B cell (primary cell): ENCODE data around the gene ARHGAP22. TPM values are rescaled to one million over a fixed set of nuclear protein-coding genes. Genes with fewer than 3 reads are reported as not detected.

Experiments
- ATAC-seq: fragments of 200-7000 bp; cut with Tn5 transposase; one replicate; pipeline ENCODE4 v1.10.0; 2021; ENCODE audit warnings: low read depth, mild to moderate bottlenecking, moderate number of reproducible peaks, moderate library complexity
- CTCF ChIA-PET: fragments of 350-600 bp; sonication (Branson Sonifier 250); formaldehyde crosslinking; loops from one replicate; lab custom pipeline; 2021; ENCODE audit warnings: antibody characterized with exemption, inconsistent platforms; lab: Charles Lee
- POLR2A ChIA-PET: fragments of 350-600 bp; sonication (Branson Sonifier 250); formaldehyde crosslinking; loops from one replicate; lab custom pipeline; 2021; ENCODE audit warnings: antibody characterized with exemption; lab: Charles Lee
- DNase-seq: peaks from one replicate; pipeline ENCODE4 v3.0.0; 2013
- H2AFZ ChIP-seq: 2 replicates; pipeline ENCODE4 v1.6.1; 2012; ENCODE audit warnings: mild to moderate bottlenecking, low read depth, low read length; ENCODE audit not compliant: insufficient read depth, poor library complexity, severe bottlenecking
- H3K27ac ChIP-seq, 2 donors: 1 replicate in 1 of 2; 2 replicates in 1 of 2; pipeline ENCODE4 v1.5.1; 2012 to 2013; ENCODE audit warnings: low read length in 2 of 2, mild to moderate bottlenecking in 2 of 2, moderate library complexity in 1 of 2
- H3K27me3 ChIP-seq, 4 experiments: fragments of 200-600 bp in 1 of 4; sonication (generic) in 1 of 4; replicated peaks in 1 of 4; 1 replicate in 2 of 4; 2 replicates in 2 of 4; pipeline versions ENCODE4 v1.6.1 to v1.7.0; 2013 to 2016; ENCODE audit warnings: low read length in 3 of 4, mild to moderate bottlenecking in 2 of 4, mixed read lengths in 1 of 4, moderate library complexity in 1 of 4; ENCODE audit not compliant: insufficient read depth in 4 of 4, control insufficient read depth in 3 of 4; ENCODE audit errors: control extremely low read depth in 1 of 4
- H3K36me3 ChIP-seq, 2 experiments: replicated peaks in 1 of 2; 1 replicate in 1 of 2; 2 replicates in 1 of 2; pipeline versions ENCODE4 v1.6.1 to v1.7.1; 2013; ENCODE audit warnings: low read length in 1 of 2; ENCODE audit not compliant: insufficient read depth in 2 of 2, control insufficient read depth in 1 of 2; ENCODE audit errors: control extremely low read depth in 1 of 2, extremely low read depth in 1 of 2
- H3K4me1 ChIP-seq, 2 donors: fragments of 200-600 bp in 1 of 2; sonication (generic) in 1 of 2; 1 replicate in 1 of 2; 2 replicates in 1 of 2; pipeline versions ENCODE4 v1.5.1 to v1.6.1; 2013 to 2017; ENCODE audit warnings: low read length in 2 of 2; ENCODE audit not compliant: control insufficient read depth in 2 of 2, insufficient read depth in 2 of 2
- H3K4me2 ChIP-seq: replicated peaks from 2 replicates; pipeline ENCODE3; 2012; ENCODE audit warnings: mild to moderate bottlenecking, low read depth, low read length; ENCODE audit not compliant: poor library complexity, severe bottlenecking
- H3K4me3 ChIP-seq, 5 experiments: fragments of 200-600 bp in 1 of 5; sonication (generic) in 1 of 5; 1 replicate in 3 of 5; 2 replicates in 2 of 5; pipeline versions ENCODE4 v1.5.1 to v1.7.0; 2011 to 2016; ENCODE audit warnings: low read length in 4 of 5, mild to moderate bottlenecking in 4 of 5, low read depth in 2 of 5, control low read depth in 1 of 5, moderate library complexity in 1 of 5; ENCODE audit not compliant: insufficient read depth in 1 of 5; ENCODE audit errors: control extremely low read depth in 1 of 5, extremely low read depth in 1 of 5
- H3K79me2 ChIP-seq: fragments of 200-600 bp; sonication (generic); one replicate; pipeline ENCODE4 v1.6.0; 2016; ENCODE audit warnings: low read length; ENCODE audit not compliant: control insufficient read depth, insufficient read depth
- H3K9ac ChIP-seq: fragments of 200-600 bp; sonication (generic); 2 replicates; pipeline ENCODE4 v1.6.1; 2017; ENCODE audit warnings: mild to moderate bottlenecking, low read length, moderate library complexity
- H3K9me3 ChIP-seq, 3 donors: one replicate each; pipeline versions ENCODE4 v1.6.1 to v1.7.1; 2013; ENCODE audit warnings: low read length in 2 of 3; ENCODE audit not compliant: control insufficient read depth in 2 of 3, insufficient read depth in 1 of 3; ENCODE audit errors: control extremely low read depth in 1 of 3
- H4K20me1 ChIP-seq: 2 replicates; pipeline ENCODE4 v1.6.0; 2012; ENCODE audit warnings: mild to moderate bottlenecking, low read length; ENCODE audit not compliant: insufficient read depth, control insufficient read depth, poor library complexity, severe bottlenecking
- H3K27ac Mint-ChIP-seq: one replicate; pipeline ENCODE4 v1.8.0; 2021; ENCODE audit warnings: mixed read lengths
- H3K27me3 Mint-ChIP-seq: one replicate; pipeline ENCODE4 v1.8.0; 2021; ENCODE audit warnings: mixed read lengths
- H3K4me1 Mint-ChIP-seq: one replicate; pipeline ENCODE4 v1.8.0; 2021; ENCODE audit warnings: mixed read lengths
- H3K4me3 Mint-ChIP-seq: one replicate; pipeline ENCODE4 v1.8.0; 2021; ENCODE audit warnings: mixed read lengths
- H3K9me3 Mint-ChIP-seq: one replicate; pipeline ENCODE4 v1.8.0; 2022; ENCODE audit warnings: mixed read lengths; ENCODE audit not compliant: insufficient read depth
- CTCF ChIP-seq: fragments of 200-600 bp; IDR thresholded peaks from one replicate; pipeline ENCODE4 v1.8.0; 2022; ENCODE audit warnings: antibody characterized with exemption, mild to moderate bottlenecking
- EZH2 ChIP-seq: IDR thresholded peaks from 2 replicates; pipeline ENCODE4 v1.6.1; 2012; ENCODE audit warnings: borderline replicate concordance, low read depth, mild to moderate bottlenecking, moderate library complexity, low read length; ENCODE audit not compliant: insufficient read depth, poor library complexity, severe bottlenecking
- WGBS: methylation state at CpG from one replicate; pipeline ENCODE4 v1.1.5; 2013; ENCODE audit warnings: missing lambda C conversion rate; ENCODE audit not compliant: insufficient coverage; 5-methylcytosine and 5-hydroxymethylcytosine counted together
- intact Hi-C: fragments of 100-400 bp; cut with micrococcal nuclease; formaldehyde crosslinking; loops from one replicate; pipeline ENCODE4 v1.10.0; 2022
- polyA plus RNA-seq: library from polyadenylated mRNA; depleted of rRNA; stranded (reverse); fragments of >200 nt; gene quantifications from 2 replicates; pipeline ENCODE4 v1.2.3, GENCODE V29; 2012
- total RNA-seq, 2 donors: library from RNA; stranded (reverse); fragments of 120-200 nt in 1 of 2; gene quantifications; 1 replicate in 1 of 2; 2 replicates in 1 of 2; pipeline versions ENCODE4 v1.2.3 to v1.2.4, GENCODE V29; 2013 to 2022

ARHGAP22 gene
- total and polyA plus RNA-seq, 2 donors (not counting 1 experiment from before 2014, with no cell fraction given): 1.9 to 2.0 TPM

- intact Hi-C loops: no loop called here
Measured at GRCh38 chr10:48444861-48445841, 159.7 kb downstream of the ARHGAP22 start.

More at GRCh38 chr10:48444861-48445841, 159.7 kb downstream of the ARHGAP22 start:
- no peaks in the 10 kb centered on the region for H3K79me2 ChIP-seq
- no peaks in the 10 kb centered on the region for H3K4me1 Mint-ChIP-seq
- H3K4me3 Mint-ChIP-seq: no peak overlapping the region
- H3K27ac Mint-ChIP-seq: no peak overlapping the region
- H3K36me3 ChIP-seq: no peaks in the 10 kb centered on the region
- no peak overlapping the region for H3K27ac ChIP-seq
- H3K27me3 Mint-ChIP-seq: peaks cover 5% of the 10 kb centered on the region
- DNase-seq: no peak
- H4K20me1 ChIP-seq: no peaks in the 10 kb centered on the region
- H3K9ac ChIP-seq: no peak overlapping the region
- 86% methylated on average over 20 of the region's 20 CpGs for WGBS
- no peak overlapping the region for H3K4me2 ChIP-seq
- H3K9me3 Mint-ChIP-seq: no peaks in the 10 kb centered on the region
- H3K4me3 ChIP-seq: no peak overlapping the region
- no peaks in the 10 kb centered on the region for H3K27me3 ChIP-seq
- TF ChIP-seq EZH2 (no peak), CTCF (no peak)
- no peak for ATAC-seq
- H3K4me1 ChIP-seq: no peaks in the 10 kb centered on the region
- peaks cover 0 to 3% (median 0%) of the 10 kb centered on the region in 3 donors for H3K9me3 ChIP-seq
- no peak overlapping the region for H2AFZ ChIP-seq
- POLR2A ChIA-PET: no interaction called here
- CTCF ChIA-PET: no interaction called here
